Measurements from ENCODE around the gene SSC5D.

The SSC5D gene

GRCh38 chr19:55539090-55539984 lies 51.1 kb downstream of the SSC5D start:
- DNase-seq = no peak

GRCh38 chr19:55540619-55541018 lies 52.4 kb downstream of the SSC5D start:
- DNase-seq = no peak

- no peak for DNase-seq
Measured at GRCh38 chr19:55541091-55541490, 52.9 kb downstream of the SSC5D start.

GRCh38 chr19:55542292-55542855 lies 54.1 kb downstream of the SSC5D start:
- no peak for DNase-seq

GRCh38 chr19:55543567-55543966 lies 55.3 kb downstream of the SSC5D start:
- DNase-seq = no peak

GRCh38 chr19:55544014-55544413 lies 55.8 kb downstream of the SSC5D start:
- no peak for DNase-seq

- no peak for DNase-seq
Measured at GRCh38 chr19:55544776-55545439, 56.7 kb downstream of the SSC5D start.

GRCh38 chr19:55545443-55545842 lies 57.2 kb downstream of the SSC5D start, which contains the start of gene SBK3:
Gene SBK3 (minus strand): TSS chr19:55545543. CDS start chr19:55545543, 0 bp downstream.
- no peak for DNase-seq

- DNase-seq = no peak
Measured at GRCh38 chr19:55546011-55546410, 57.8 kb downstream of the SSC5D start.

- no peak for DNase-seq
Measured at GRCh38 chr19:55546822-55547614, 58.8 kb downstream of the SSC5D start.

- peak; percentile 32 for DNase-seq
Measured at GRCh38 chr19:55549500-55550320, 61.5 kb downstream of the SSC5D start.

GRCh38 chr19:55550321-55550650 lies 62.0 kb downstream of the SSC5D start:
- no peak for DNase-seq

GRCh38 chr19:55552206-55552605 lies 64.0 kb downstream of the SSC5D start:
- no peak for DNase-seq

- DNase-seq = no peak
Measured at GRCh38 chr19:55552620-55553019, 64.4 kb downstream of the SSC5D start.

GRCh38 chr19:55553217-55554182 lies 65.3 kb downstream of the SSC5D start:
- DNase-seq = no peak

- no peak for DNase-seq
Measured at GRCh38 chr19:55554302-55554701, 66.1 kb downstream of the SSC5D start.

- no peak for DNase-seq
Measured at GRCh38 chr19:55554741-55555152, 66.5 kb downstream of the SSC5D start.

- no peak for DNase-seq
Measured at GRCh38 chr19:55559684-55560083, 71.4 kb downstream of the SSC5D start.

GRCh38 chr19:55563261-55563690 lies 75.0 kb downstream of the SSC5D start:
- no peak for DNase-seq

- DNase-seq = no peak
Measured at GRCh38 chr19:55566823-55567222, 78.6 kb downstream of the SSC5D start.
